GM18511 (cell line): ENCODE measurements around the gene FBXO40.

Experiments
- ATAC-seq: cut with Tn5 transposase; IDR thresholded peaks from one replicate; pipeline ENCODE4 v1.9.1; 2021; ENCODE audit warnings: mild to moderate bottlenecking, moderate library complexity; ENCODE audit not compliant: unreplicated experiment

Gene FBXO40

GRCh38 chr3:121619691-121620090, 26.5 kb downstream of the FBXO40 start:
- ATAC-seq = no peak

GRCh38 chr3:121621491-121621890, 28.3 kb downstream of the FBXO40 start:
- no peak for ATAC-seq

GRCh38 chr3:121624147-121624899, 31.1 kb downstream of the FBXO40 start:
- no peak for ATAC-seq

GRCh38 chr3:121626495-121626894, 33.3 kb downstream of the FBXO40 start:
- no peak for ATAC-seq

- ATAC-seq = no peak
Observed at GRCh38 chr3:121627211-121627610, 34.0 kb downstream of the FBXO40 start.

- ATAC-seq = no peak
Observed at GRCh38 chr3:121627622-121628021, 34.4 kb downstream of the FBXO40 start.

GRCh38 chr3:121629601-121630000, 36.4 kb downstream of the FBXO40 start:
- ATAC-seq = no peak

GRCh38 chr3:121630355-121630754, 37.2 kb downstream of the FBXO40 start:
- ATAC-seq = no peak

GRCh38 chr3:121637922-121638321, 44.7 kb downstream of the FBXO40 start:
- no peak for ATAC-seq

- ATAC-seq = no peak
Observed at GRCh38 chr3:121641127-121641526, 47.9 kb downstream of the FBXO40 start.

- ATAC-seq = no peak
Observed at GRCh38 chr3:121642601-121643314, 49.6 kb downstream of the FBXO40 start.

- no peak for ATAC-seq
Observed at GRCh38 chr3:121645054-121645453, 51.9 kb downstream of the FBXO40 start.

- no peak for ATAC-seq
Observed at GRCh38 chr3:121648219-121648958, 55.2 kb downstream of the FBXO40 start.

GRCh38 chr3:121649645-121650044, 56.5 kb downstream of the FBXO40 start:
- no peak for ATAC-seq

- no peak for ATAC-seq
Observed at GRCh38 chr3:121651684-121652083, 58.5 kb downstream of the FBXO40 start.

- peak; percentile 85 for ATAC-seq
Observed at GRCh38 chr3:121654493-121655385, 61.6 kb downstream of the FBXO40 start.

- ATAC-seq = no peak
Observed at GRCh38 chr3:121658716-121659435, 65.7 kb downstream of the FBXO40 start.

GRCh38 chr3:121659586-121659985, 66.4 kb downstream of the FBXO40 start:
- ATAC-seq = no peak

- ATAC-seq = peak; percentile 90
Observed at GRCh38 chr3:121660356-121661171, 67.4 kb downstream of the FBXO40 start, which contains the start of gene HCLS1. Gene HCLS1, minus strand, starts transcription at chr3:121660903. Its CDS starts 2,556 bp downstream, at chr3:121658347.
